Activated CD8-positive, alpha-beta memory T cell treated with anti-CD3 and anti-CD28 coated beads, Interleukin-2, amount 50 U/mL, for 24 hours (primary cell): Measurements from ENCODE around the gene IPO13.
A peak's percentile ranks its signal among the peaks of the same experiment; 100 is the strongest.

ENCODE experiments used
- DNase-seq: peaks from one replicate; pipeline ENCODE4 v3.0.0-alpha.2; 2020; ENCODE audit errors: extremely low read depth

Gene IPO13

DNA sequence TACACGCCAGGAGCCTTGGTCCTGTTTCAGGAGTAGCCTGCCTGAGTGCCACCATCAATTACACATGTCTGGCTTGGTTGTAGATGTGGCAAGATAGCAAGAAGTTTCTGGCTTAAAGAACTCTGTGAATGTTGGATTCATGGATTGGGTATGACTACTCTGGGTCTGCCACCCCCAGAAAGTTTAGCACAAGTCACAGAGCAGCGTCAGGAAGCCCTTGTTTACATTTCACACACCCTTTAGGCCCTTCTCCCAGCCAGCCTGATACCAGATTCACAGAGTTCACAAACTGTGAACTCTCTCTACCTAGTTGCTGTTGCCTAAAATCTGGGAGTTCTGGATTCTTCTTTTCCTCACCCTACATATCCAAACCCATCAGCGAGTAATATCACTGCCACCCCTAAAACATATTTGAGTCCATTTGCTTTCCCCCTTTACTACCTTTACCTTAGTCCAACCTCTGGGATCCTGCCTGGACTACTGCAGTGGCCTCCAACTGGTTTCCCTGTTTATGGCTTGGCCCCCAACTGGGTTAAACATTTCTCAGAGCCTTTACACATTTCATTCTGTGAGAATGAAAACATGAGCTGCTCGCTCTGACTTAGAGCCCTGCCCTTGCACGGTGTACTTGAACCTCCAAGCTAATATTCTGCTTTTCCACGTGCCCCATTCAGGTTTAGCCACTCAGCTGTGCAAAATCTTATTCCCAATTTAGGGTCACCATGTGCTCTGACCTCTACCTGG is 40.6 kb downstream of the IPO13 start:
- no peak for DNase-seq

DNA sequence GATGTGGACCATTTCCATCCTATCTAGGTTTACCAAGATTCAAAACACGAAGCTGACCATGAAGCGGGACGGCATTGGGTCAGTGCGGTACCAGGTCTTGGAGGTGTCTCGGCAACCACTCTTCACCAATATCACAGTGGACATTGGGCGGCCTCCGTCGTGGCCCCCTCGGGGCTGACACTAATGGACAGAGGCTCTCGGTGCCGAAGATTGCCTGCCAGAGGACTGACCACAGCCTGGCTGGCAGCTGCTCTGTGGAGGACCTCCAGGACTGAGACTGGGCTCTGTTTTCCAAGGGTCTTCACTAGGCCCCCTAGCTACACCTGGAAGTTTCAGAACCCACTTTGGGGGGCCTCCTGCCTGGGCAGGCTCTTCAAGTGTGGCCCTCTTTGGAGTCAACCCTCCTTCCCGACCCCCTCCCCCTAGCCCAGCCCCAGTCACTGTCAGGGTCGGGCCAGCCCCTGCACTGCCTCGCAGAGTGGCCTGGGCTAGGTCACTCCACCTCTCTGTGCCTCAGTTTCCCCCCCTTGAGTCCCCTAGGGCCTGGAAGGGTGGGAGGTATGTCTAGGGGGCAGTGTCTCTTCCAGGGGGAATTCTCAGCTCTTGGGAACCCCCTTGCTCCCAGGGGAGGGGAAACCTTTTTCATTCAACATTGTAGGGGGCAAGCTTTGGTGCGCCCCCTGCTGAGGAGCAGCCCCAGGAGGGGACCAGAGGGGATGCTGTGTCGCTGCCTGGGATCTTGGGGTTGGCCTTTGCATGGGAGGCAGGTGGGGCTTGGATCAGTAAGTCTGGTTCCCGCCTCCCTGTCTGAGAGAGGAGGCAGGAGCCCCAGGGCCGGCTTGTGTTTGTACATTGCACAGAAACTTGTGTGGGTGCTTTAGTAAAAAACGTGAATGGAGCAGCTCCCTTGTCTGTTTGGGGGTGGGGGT is 43.8 kb downstream of the IPO13 start:
- no peak for DNase-seq

DNA sequence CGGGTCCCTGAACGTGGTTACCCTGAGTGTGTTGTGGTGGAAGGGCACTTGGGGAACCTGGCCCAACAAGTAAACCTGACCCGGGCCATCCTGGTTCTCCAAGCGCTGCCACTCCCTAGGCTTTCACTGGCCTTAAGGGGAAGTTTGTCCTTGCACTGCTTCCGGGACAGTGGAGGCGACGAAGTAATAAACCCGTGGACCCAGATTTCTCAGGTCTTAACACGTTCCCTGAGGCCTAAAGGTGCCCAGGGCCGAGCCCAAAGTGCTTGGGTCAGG is 44.4 kb downstream of the IPO13 start:
- DNase-seq, result no peak

- peak; percentile 29 for DNase-seq
Observed at GRCh38 chr1:43991476-43992231, 44.9 kb downstream of the IPO13 start, which contains the start of gene CCDC24. TSS of gene CCDC24 (plus strand) at chr1:43991599. CDS start at chr1:43991879, 280 bp downstream.

- no peak for DNase-seq
Observed at GRCh38 chr1:43992232-43992995, 45.7 kb downstream of the IPO13 start.

DNA sequence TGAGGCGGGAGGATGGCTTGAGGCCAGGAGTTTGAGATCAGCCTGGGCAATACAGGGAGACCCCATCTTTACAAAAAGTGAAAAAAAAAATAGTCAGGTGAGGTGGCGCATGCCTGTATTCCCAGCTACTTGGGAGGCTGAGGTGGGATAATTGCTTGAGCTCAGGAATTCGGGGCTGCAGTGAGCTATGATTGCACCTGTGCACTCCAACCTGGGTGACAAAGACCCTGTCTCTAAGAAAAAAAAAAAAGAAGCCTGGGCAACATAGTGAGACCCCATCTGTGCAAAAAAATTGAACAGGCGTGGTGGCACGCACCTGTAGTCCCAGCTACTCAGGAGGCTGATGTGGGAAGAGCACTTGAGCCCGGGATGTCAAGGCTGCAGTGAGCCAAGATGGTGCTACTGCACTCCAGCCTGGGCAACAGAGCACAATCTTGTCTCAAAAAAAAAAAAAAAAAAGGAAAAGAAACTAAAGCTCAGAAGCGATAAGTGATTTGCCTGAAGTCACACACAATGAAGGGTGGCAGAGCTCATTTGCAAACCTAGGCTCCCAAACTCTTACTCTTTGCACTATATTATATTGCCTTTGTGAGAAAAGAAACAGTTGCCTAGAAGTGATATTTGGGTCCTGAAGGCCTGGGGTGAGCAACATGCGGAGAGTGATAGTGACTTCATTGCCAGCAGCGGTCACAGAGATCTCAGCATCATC is 46.6 kb downstream of the IPO13 start:
- DNase-seq, result no peak

- DNase-seq, result no peak
Observed at GRCh38 chr1:43994071-43994470, 47.3 kb downstream of the IPO13 start.

- no peak for DNase-seq
Observed at GRCh38 chr1:43994794-43995790, 48.3 kb downstream of the IPO13 start.

DNA sequence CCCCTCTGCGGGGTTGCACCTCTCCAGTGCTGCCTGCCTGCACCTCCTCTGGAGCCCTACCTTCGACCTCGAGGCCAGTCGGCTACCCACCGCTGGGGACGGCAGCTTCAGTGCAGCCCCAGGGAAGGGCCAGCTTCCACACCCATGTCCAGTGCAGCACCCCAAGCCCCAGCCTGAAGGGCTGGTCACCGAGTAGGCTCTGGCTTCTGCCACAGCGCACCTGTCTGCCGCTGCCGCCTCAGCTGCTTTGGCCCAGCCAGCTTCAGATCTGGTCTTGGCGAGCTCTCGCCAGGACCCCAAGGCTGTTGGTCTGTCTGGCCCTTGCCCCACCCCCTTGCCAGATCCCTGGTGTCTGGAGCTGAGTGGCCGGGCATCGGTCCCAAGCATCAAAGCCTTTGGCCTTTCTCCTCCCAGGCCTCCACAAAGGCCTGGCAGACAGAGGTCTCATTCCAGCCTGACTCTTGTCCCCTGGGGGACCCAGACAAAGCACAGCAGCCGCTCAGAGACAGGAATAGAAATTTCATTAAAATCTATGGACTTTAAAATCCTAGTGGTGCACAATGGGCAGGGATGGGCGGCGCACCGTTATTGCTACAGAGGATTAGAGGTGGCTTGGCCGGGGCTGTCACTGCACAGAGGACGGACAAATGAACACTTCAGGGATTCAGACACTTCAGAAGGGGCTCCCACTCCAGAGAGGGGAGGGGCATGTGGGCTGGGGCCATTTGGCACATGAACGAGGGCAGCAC is 49.4 kb downstream of the IPO13 start:
- no peak for DNase-seq

DNA sequence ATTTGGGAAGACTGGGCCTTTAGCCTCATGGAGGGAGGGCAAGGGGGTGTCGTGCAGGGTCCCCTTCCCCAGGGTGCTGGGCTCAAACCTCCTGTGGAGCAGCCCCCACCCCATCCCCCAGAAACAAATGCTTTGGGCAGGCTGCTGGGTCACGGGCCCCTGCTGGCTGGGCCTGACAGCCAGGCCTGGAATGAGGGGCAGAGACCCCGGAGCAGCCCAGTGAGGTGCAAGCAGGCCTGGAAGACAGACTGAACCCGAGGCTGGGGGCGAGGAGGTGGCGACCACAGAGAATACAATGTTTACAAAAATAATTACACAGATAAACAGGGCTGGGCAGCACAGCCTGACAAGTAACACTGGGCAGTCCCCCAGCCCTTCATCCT is 50.0 kb downstream of the IPO13 start:
- no peak for DNase-seq

DNA sequence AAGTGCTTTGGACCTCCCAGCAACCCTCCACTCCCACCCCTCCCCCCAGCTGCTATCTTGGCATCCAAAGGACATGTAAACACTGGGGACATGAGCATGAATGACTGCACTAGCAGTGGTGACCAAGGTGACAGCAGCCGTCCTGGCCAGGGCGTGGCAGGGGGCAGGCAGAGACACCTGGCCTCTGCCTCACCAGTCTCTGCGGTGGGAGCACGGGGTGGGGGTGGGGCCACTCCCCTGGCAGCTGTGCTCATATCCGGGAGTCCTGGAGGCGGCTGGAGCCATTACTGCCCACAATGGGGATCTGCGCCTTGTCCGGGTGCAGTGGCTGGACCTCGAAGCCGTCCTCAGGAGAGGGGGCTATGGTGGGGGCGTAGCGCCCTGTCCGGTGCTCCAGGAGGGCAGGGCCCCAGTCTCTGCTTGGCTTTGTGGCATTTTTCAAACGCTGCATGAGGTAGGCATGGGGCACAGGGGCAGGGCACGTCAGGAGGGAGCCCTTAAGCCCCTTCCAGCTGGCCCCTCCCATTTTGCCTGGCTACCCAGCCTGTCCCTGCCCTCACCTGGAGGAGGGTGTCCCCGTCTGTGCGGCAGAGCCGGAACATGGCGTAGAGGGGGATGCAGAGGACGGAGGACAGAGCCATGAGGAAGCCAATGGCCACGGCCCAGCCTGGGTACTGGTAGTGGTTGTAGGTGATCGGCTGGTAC is 50.7 kb downstream of the IPO13 start:
- DNase-seq, result no peak

GRCh38 chr1:43998000-43998378 is 51.2 kb downstream of the IPO13 start:
- no peak for DNase-seq

DNA sequence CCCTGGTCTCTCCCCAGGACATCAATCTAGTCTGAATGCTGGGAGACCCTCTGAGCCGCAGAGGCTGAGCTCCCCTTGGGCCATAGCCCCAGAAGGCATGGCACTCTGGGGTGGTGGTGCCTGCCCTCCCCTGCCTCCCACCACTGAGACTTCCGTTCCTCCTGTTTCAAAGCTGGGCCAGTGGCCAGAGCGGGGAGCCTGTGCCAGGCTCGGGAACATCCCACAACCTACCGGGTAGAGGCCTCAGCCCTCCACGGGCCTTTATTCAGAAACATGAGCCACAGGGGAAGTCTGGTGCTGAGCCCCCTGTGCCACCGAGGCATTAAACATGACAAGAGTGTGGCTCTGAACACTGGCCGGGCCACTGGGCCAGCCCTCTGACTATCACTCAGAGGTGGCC is 52.7 kb downstream of the IPO13 start:
- no peak for DNase-seq

DNA sequence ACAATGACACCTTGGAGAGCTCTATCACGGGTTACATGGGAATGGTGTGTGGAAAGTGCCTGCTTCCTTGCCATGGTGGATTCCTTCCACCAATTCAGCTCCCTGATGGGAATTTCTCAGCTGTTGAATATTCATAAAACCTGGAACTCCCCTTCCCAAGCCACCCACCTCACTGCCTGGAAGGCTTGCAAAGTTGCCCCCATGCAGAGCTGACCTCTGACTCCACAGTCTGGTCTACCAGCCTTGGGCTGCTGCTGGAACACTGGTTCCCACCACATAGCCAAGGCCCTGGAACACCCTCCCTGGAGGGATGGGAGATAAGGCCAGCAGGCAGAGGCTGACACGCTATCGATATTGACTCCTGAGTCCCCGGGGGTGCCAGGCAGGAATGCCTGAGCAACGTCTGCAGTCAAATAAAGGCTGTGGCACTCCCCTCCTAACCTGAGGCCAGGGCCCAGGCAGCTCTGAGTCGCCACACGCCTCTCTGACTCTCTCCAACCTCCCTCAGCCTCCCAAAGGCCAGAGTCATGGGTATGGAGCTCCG is 53.4 kb downstream of the IPO13 start:
- DNase-seq, result no peak

GRCh38 chr1:44002165-44002564 is 55.4 kb downstream of the IPO13 start:
- DNase-seq, result no peak

GRCh38 chr1:44002606-44003157 is 55.9 kb downstream of the IPO13 start:
- no peak for DNase-seq

DNA sequence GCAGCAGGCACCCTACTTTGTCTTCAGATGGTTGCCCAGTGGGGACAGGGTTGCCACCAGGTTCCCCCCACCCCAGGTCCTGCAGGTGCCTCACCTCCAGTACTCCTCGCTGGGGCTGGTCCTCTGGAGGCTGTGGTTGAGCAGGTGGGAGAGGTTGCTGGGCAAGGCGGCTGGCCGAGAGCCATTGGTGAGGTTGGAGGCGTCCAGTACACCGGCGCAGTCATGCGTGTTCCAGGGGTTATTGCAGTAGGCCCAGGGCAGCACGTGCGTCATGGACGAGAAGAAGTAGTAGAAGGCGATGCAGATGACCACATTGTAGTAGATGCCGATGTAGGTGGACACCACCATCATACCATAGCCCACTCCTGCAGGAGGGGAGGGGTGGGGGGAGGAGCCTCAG is 61.5 kb downstream of the IPO13 start:
- no peak for DNase-seq

DNA sequence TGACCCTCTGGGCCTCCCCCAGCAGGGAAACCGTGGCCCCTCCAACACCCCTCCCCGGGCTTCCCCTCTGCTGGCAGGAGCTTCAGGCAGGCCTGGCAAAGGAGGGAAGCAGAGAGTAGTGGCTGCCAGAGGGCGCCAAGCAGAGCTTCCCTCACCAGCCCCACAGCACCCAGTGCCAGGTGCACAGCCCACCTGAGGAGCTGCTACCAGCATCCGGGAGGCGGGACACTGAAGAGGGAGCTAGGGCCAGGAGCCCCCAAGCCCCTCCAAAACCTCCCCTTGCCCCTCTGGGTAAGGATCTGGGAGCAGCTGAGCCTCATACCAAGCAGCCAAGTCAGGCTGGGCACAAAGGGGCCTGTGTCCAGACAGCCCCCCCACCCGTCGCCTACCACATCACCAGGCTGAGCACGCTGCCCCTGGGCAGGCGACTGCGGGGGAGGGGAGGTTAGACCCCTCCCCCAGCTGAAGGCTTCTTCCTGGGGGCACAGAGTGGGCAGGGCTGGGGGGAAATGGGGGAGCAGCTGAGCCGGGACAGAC is 64.3 kb downstream of the IPO13 start:
- no peak for DNase-seq
